BLaER1 (cell line): ENCODE data around the gene ERP27.

ENCODE experiments used
- H3K27ac ChIP-seq: shearing (Covaris generic); formaldehyde crosslinking; 2 replicates; pipeline ENCODE4 v1.8.1; 2022
- H3K27me3 ChIP-seq: shearing (Covaris generic); formaldehyde crosslinking; 2 replicates; pipeline ENCODE4 v1.8.1; 2022
- H3K36me3 ChIP-seq: shearing (Covaris generic); formaldehyde crosslinking; 2 replicates; pipeline ENCODE4 v1.8.1; 2022
- H3K4me1 ChIP-seq: shearing (Covaris generic); formaldehyde crosslinking; 2 replicates; pipeline ENCODE4 v1.8.1; 2022
- H3K4me2 ChIP-seq: shearing (Covaris generic); formaldehyde crosslinking; 2 replicates; pipeline ENCODE4 v1.8.1; 2022
- H3K4me3 ChIP-seq: shearing (Covaris generic); formaldehyde crosslinking; 2 replicates; pipeline ENCODE4 v1.8.1; 2022
- H3K9ac ChIP-seq: shearing (Covaris generic); formaldehyde crosslinking; 2 replicates; pipeline ENCODE4 v1.8.1; 2022
- H3K9me3 ChIP-seq: shearing (Covaris generic); formaldehyde crosslinking; 2 replicates; pipeline ENCODE4 v1.8.1; 2022
- H4K20me1 ChIP-seq: shearing (Covaris generic); formaldehyde crosslinking; 2 replicates; pipeline ENCODE4 v1.8.1; 2022
- Cebpa-rat ChIP-seq: shearing (Covaris generic); IDR thresholded peaks from 2 replicates; pipeline ENCODE4 v1.8.1; 2022

The ERP27 gene

GRCh38 chr12:14910090-14910915 is 28.0 kb downstream of the ERP27 start:
- no peaks in the 10 kb centered on the region for H3K27me3 ChIP-seq
- peaks cover 2% of the 10 kb centered on the region; the same call in 1 of the 2 replicates for H3K4me1 ChIP-seq
- no peak overlapping the region for H3K27ac ChIP-seq
- no peak overlapping the region for H3K9ac ChIP-seq
- TF ChIP-seq Cebpa-rat, result no peak
- H3K36me3 ChIP-seq, result peaks cover 33% of the 10 kb centered on the region
- no peaks in the 10 kb centered on the region for H4K20me1 ChIP-seq
- H3K4me2 ChIP-seq, result no peak overlapping the region
- H3K9me3 ChIP-seq, result no peaks in the 10 kb centered on the region; the same call in 1 of the 2 replicates
- H3K4me3 ChIP-seq, result no peak overlapping the region

- TF ChIP-seq Cebpa-rat, result no peak
These were observed 30.4 kb downstream of the ERP27 start for GRCh38 chr12:14907953-14908352.

GRCh38 chr12:14906114-14906513 is 32.2 kb downstream of the ERP27 start:
- TF ChIP-seq Cebpa-rat, result no peak
- no peak overlapping the region for H3K4me3 ChIP-seq

More at GRCh38 chr12:14907953-14908352, 30.4 kb downstream of the ERP27 start:
- Histone ChIP-seq H3K9me3 (no peaks in the 10 kb centered on the region; the same call in 1 of the 2 replicates), H3K27ac (no peak overlapping the region), H3K4me1 (peaks cover 8% of the 10 kb centered on the region; the same call in 1 of the 2 replicates), H4K20me1 (no peaks in the 10 kb centered on the region), H3K9ac (no peak overlapping the region), H3K27me3 (no peaks in the 10 kb centered on the region), H3K4me2 (no peak overlapping the region), H3K4me3 (no peak overlapping the region), H3K36me3 (peaks cover 10% of the 10 kb centered on the region)

DNA sequence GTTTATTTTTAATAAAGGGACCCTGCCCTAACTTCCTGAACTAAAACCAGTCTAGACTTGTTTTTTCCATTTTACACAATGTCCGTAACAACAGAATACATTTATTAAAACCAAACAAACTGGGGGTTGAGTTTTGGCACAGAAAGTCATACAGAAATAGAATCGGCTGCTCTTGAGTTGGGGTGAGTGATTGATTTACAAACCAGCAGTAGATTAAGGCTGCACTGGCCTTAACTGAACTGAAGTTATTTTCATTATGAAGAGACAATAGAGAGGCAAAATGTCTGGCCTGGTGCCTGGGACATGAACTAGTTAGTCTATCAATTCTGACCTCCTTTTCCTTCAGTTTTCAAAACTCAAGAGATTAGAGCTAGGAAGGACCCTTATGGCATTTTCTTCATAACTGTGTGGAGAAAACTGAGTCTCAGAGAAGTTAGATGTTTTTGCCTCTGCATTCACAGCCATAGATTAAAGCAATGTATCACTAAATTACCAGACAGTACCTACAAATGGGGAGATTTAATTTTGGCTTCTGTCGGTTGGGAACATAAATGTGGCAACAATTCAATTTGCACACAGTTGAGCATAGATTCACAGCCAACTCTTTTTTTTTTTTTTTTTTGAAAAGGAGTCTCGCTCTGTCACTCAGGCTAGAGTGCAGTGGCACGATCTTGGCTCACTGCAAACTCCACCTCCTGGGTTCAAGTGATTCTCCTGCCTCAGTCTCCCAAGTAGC is 32.9 kb downstream of the ERP27 start:
- no peak for TF ChIP-seq Cebpa-rat
- H3K4me3 ChIP-seq, result no peak overlapping the region
- peaks cover 8% of the 10 kb centered on the region; the same call in 1 of the 2 replicates for H3K4me1 ChIP-seq
- no peaks in the 10 kb centered on the region for H3K9me3 ChIP-seq
- no peak overlapping the region for H3K27ac ChIP-seq
- no peaks in the 10 kb centered on the region for H3K27me3 ChIP-seq
- no peak overlapping the region for H3K4me2 ChIP-seq
- no peaks in the 10 kb centered on the region for H4K20me1 ChIP-seq
- no peaks in the 10 kb centered on the region for H3K36me3 ChIP-seq
- H3K9ac ChIP-seq, result no peak overlapping the region

More at GRCh38 chr12:14906114-14906513, 32.2 kb downstream of the ERP27 start:
- H3K27ac ChIP-seq, result no peak overlapping the region
- H4K20me1 ChIP-seq, result no peaks in the 10 kb centered on the region
- peaks cover 4% of the 10 kb centered on the region; the same call in 1 of the 2 replicates for H3K36me3 ChIP-seq
- H3K4me2 ChIP-seq, result no peak overlapping the region
- H3K9me3 ChIP-seq, result no peaks in the 10 kb centered on the region; the same call in 1 of the 2 replicates
- no peaks in the 10 kb centered on the region for H3K27me3 ChIP-seq
- peaks cover 8% of the 10 kb centered on the region; the same call in 1 of the 2 replicates for H3K4me1 ChIP-seq
- H3K9ac ChIP-seq, result no peak overlapping the region

- Histone ChIP-seq H4K20me1 (no peaks in the 10 kb centered on the region), H3K4me3 (no peak overlapping the region), H3K4me1 (peaks cover 8% of the 10 kb centered on the region; the same call in 1 of the 2 replicates), H3K4me2 (no peak overlapping the region), H3K27me3 (no peaks in the 10 kb centered on the region), H3K9me3 (no peaks in the 10 kb centered on the region), H3K36me3 (no peaks in the 10 kb centered on the region), H3K27ac (no peak overlapping the region), H3K9ac (no peak overlapping the region)
- no peak for TF ChIP-seq Cebpa-rat
These were observed 33.5 kb downstream of the ERP27 start for GRCh38 chr12:14904854-14905253.

- Histone ChIP-seq H3K27me3 (no peaks in the 10 kb centered on the region), H3K9ac (no peak overlapping the region)
- TF ChIP-seq Cebpa-rat, result no peak
These were observed 34.8 kb downstream of the ERP27 start for GRCh38 chr12:14903386-14904098.

DNA sequence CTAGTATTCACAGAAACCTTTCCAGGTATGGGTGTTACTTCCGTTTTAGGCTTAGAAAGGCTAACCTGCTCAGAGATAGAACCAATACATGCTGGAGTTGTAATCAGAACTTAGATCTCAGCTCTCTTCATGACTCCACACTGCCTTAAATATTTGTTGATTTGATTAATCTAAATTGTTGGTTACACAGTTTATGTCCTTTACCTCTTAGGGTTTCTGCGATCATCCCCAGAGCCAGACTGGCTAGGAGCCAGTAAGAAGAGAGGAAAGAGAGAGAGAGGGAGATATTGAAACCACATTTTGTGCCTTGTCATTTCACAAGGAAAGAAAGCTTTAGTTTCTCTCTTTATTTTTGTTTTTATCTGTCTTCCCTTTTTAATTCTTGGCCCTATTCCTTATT is 35.9 kb downstream of the ERP27 start:
- H3K4me1 ChIP-seq, result peaks cover 8% of the 10 kb centered on the region; the same call in 1 of the 2 replicates

More at GRCh38 chr12:14903386-14904098, 34.8 kb downstream of the ERP27 start:
- H4K20me1 ChIP-seq, result no peaks in the 10 kb centered on the region
- no peak overlapping the region for H3K27ac ChIP-seq
- no peak overlapping the region for H3K4me3 ChIP-seq
- peaks cover 8% of the 10 kb centered on the region; the same call in 1 of the 2 replicates for H3K4me1 ChIP-seq
- H3K4me2 ChIP-seq, result no peak overlapping the region
- no peaks in the 10 kb centered on the region for H3K36me3 ChIP-seq
- H3K9me3 ChIP-seq, result no peaks in the 10 kb centered on the region

DNA sequence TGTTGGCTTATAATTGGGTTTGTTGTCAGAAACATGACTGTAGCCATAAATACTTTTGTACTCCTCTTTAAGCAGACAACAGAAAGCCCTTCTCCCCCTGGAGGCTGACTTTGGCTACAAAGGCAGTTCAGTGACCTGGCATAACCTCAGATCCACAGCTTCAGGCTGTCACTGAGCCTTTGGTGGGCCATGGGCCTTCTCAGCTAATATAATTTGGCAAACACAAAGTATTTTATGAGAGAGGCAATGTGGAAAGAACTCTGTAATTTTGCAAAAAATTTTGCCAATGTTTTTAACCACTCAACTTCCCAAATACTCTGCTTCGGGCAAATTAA is 37.1 kb downstream of the ERP27 start:
- no peak overlapping the region for H3K4me2 ChIP-seq
- no peak for TF ChIP-seq Cebpa-rat

More for the DNA sequence above, 35.9 kb downstream of the ERP27 start:
- H3K4me3 ChIP-seq, result no peak overlapping the region
- no peak overlapping the region for H3K9ac ChIP-seq
- no peaks in the 10 kb centered on the region for H3K27me3 ChIP-seq
- no peaks in the 10 kb centered on the region for H3K9me3 ChIP-seq
- H4K20me1 ChIP-seq, result no peaks in the 10 kb centered on the region
- H3K36me3 ChIP-seq, result no peaks in the 10 kb centered on the region
- H3K4me2 ChIP-seq, result no peak overlapping the region
- TF ChIP-seq Cebpa-rat, result no peak
- no peak overlapping the region for H3K27ac ChIP-seq

GRCh38 chr12:14900521-14901227 is 37.7 kb downstream of the ERP27 start:
- no peak overlapping the region for H3K9ac ChIP-seq
- no peaks in the 10 kb centered on the region for H4K20me1 ChIP-seq
- no peak overlapping the region for H3K27ac ChIP-seq
- no peak overlapping the region for H3K4me2 ChIP-seq
- H3K27me3 ChIP-seq, result no peaks in the 10 kb centered on the region
- H3K36me3 ChIP-seq, result no peaks in the 10 kb centered on the region
- H3K4me1 ChIP-seq, result peaks cover 8% of the 10 kb centered on the region; the same call in 1 of the 2 replicates
- no peak overlapping the region for H3K4me3 ChIP-seq
- no peaks in the 10 kb centered on the region for H3K9me3 ChIP-seq
- TF ChIP-seq Cebpa-rat, result no peak

More for the DNA sequence above, 37.1 kb downstream of the ERP27 start:
- Histone ChIP-seq H3K36me3 (no peaks in the 10 kb centered on the region), H3K27me3 (no peaks in the 10 kb centered on the region), H3K9ac (no peak overlapping the region), H3K4me1 (peaks cover 8% of the 10 kb centered on the region; the same call in 1 of the 2 replicates), H3K27ac (no peak overlapping the region), H3K4me3 (no peak overlapping the region), H3K9me3 (no peaks in the 10 kb centered on the region), H4K20me1 (no peaks in the 10 kb centered on the region)
